GM12878 (cell line): ENCODE results near the gene CTDP1.

ENCODE experiments used
- HDAC6 ChIP-seq: fragments of 200-600 bp; sonication (generic); IDR thresholded peaks from one replicate; pipeline ENCODE4 v1.8.0; 2017; ENCODE audit warnings: antibody characterized with exemption; ENCODE audit not compliant: unreplicated experiment
- NRF1 ChIP-seq: conservative IDR thresholded peaks from 2 replicates; pipeline ENCODE4 v1.6.1; 2011; ENCODE audit warnings: mild to moderate bottlenecking, low read depth, low read length, improper control_type of control experiment
- TF ChIP-seq, protein P1 (sequence below): IDR thresholded peaks from 2 replicates; pipeline ENCODE4 v1.6.1; 2012; ENCODE audit warnings: low read depth, low read length, improper control_type of control experiment

DNA sequence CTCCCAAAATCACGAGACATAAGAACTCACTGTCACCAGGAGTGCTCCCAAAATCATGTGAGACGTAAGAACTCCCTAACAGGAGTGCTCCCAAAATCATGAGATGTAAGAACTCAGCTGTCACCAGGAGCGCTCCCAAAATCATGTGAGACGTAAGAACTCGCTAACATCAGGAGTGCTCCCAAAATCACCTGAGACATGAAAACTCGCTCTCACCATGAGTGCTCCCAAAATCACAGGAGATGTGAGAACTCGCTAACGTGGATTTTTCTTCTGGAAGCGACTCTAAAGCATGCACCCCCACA, 53.1 kb downstream of the CTDP1 start:
- TF ChIP-seq HDAC6 (no peak), NRF1 (no peak)
- TF ChIP-seq, protein P1, sequence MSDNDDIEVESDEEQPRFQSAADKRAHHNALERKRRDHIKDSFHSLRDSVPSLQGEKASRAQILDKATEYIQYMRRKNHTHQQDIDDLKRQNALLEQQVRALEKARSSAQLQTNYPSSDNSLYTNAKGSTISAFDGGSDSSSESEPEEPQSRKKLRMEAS: no peak
